Stimulated activated naive CD8-positive, alpha-beta T cell treated with anti-CD3 and anti-CD28 coated beads, Interleukin-15, amount 100 ng/mL, for 72 hours (primary cell): ENCODE measurements around the gene ABO.
"Not testable (repeated sequence)": the region's sequence is repeated elsewhere in the genome, so short reads cannot be mapped to it uniquely, and the experiment has no call there.

Source experiments
- ATAC-seq: fragments of 150-1000 bp; cut with Tn5 transposase; 2 replicates; pipeline ENCODE4 v1.10.0; 2021; ENCODE audit warnings: mild to moderate bottlenecking, moderate library complexity
- DNase-seq, 2 donors: peaks; one replicate each; pipeline ENCODE4 v3.0.0; 2021 to 2022
- H3K27ac Mint-ChIP-seq, 2 donors: one replicate each; pipeline ENCODE4 v1.8.0; 2022; ENCODE audit warnings: mild to moderate bottlenecking in 2 of 2, mixed read lengths in 2 of 2, moderate library complexity in 2 of 2
- H3K27me3 Mint-ChIP-seq: one replicate; pipeline ENCODE4 v1.8.0; 2022; ENCODE audit warnings: mixed read lengths
- H3K4me1 Mint-ChIP-seq: one replicate; pipeline ENCODE4 v1.8.0; 2022; ENCODE audit warnings: mild to moderate bottlenecking, mixed read lengths
- H3K4me3 Mint-ChIP-seq, 2 donors: one replicate each; pipeline ENCODE4 v1.8.0; 2022; ENCODE audit warnings: mild to moderate bottlenecking in 2 of 2, mixed read lengths in 2 of 2, moderate library complexity in 1 of 2
- H3K9me3 Mint-ChIP-seq, 2 donors: one replicate each; pipeline ENCODE4 v1.8.0; 2022; ENCODE audit warnings: mixed read lengths in 2 of 2

The ABO gene

GRCh38 chr9:133258061-133259015, 16.7 kb downstream of the ABO start:
- Mint-ChIP-seq H3K27ac (no peak overlapping the region), H3K27me3 (no peaks in the 10 kb centered on the region), H3K4me3 (no peak overlapping the region), H3K4me1 (no peaks in the 10 kb centered on the region), H3K9me3 (no peaks in the 10 kb centered on the region)
- ATAC-seq = no peak
- no peak for DNase-seq

- DNase-seq = no peak
- Mint-ChIP-seq H3K27me3 (no peaks in the 10 kb centered on the region), H3K27ac (no peak overlapping the region), H3K9me3 (no peaks in the 10 kb centered on the region), H3K4me1 (no peaks in the 10 kb centered on the region), H3K4me3 (no peak overlapping the region)
- no peak for ATAC-seq
Observed at GRCh38 chr9:133257465-133257956, 17.5 kb downstream of the ABO start.

GRCh38 chr9:133256686-133257091, 18.3 kb downstream of the ABO start:
- Mint-ChIP-seq H3K27me3 (no peaks in the 10 kb centered on the region), H3K27ac (peak overlapping the region in 1 of 2 donors; percentile 27), H3K4me1 (no peaks in the 10 kb centered on the region), H3K9me3 (no peaks in the 10 kb centered on the region), H3K4me3 (no peak overlapping the region)
- no peak for DNase-seq
- no peak for ATAC-seq

- Mint-ChIP-seq H3K4me1 (no peaks in the 10 kb centered on the region), H3K27me3 (no peaks in the 10 kb centered on the region), H3K27ac (no peak overlapping the region), H3K9me3 (no peaks in the 10 kb centered on the region), H3K4me3 (no peak overlapping the region)
- ATAC-seq = no peak
- no peak for DNase-seq
Observed at GRCh38 chr9:133256136-133256461, 18.9 kb downstream of the ABO start.

GRCh38 chr9:133255371-133256135, 19.4 kb downstream of the ABO start:
- H3K4me3 Mint-ChIP-seq = no peak overlapping the region
- H3K4me1 Mint-ChIP-seq = no peaks in the 10 kb centered on the region
- ATAC-seq = no peak
- no peaks in the 10 kb centered on the region for H3K9me3 Mint-ChIP-seq
- no peak overlapping the region for H3K27ac Mint-ChIP-seq
- no peak for DNase-seq
- H3K27me3 Mint-ChIP-seq = no peaks in the 10 kb centered on the region

GRCh38 chr9:133254471-133254870, 20.5 kb downstream of the ABO start:
- no peak for ATAC-seq
- no peak for DNase-seq
- no peak overlapping the region for H3K4me3 Mint-ChIP-seq
- H3K4me1 Mint-ChIP-seq = no peaks in the 10 kb centered on the region
- peaks cover 6% of the 10 kb centered on the region for H3K27me3 Mint-ChIP-seq
- H3K27ac Mint-ChIP-seq = no peak overlapping the region
- H3K9me3 Mint-ChIP-seq = no peaks in the 10 kb centered on the region

- Mint-ChIP-seq H3K4me3 (no peak overlapping the region), H3K27me3 (peaks cover 10% of the 10 kb centered on the region), H3K4me1 (no peaks in the 10 kb centered on the region), H3K27ac (no peak overlapping the region), H3K9me3 (no peaks in the 10 kb centered on the region)
- ATAC-seq (no peak), DNase-seq (no peak)
Observed at GRCh38 chr9:133253268-133253667, 21.7 kb downstream of the ABO start.

- no peak for ATAC-seq
- Mint-ChIP-seq H3K4me3 (no peak overlapping the region), H3K4me1 (no peaks in the 10 kb centered on the region), H3K27ac (no peak overlapping the region), H3K9me3 (no peaks in the 10 kb centered on the region), H3K27me3 (peaks cover 10% of the 10 kb centered on the region)
- no peak for DNase-seq
Observed at GRCh38 chr9:133252301-133253020, 22.5 kb downstream of the ABO start.

GRCh38 chr9:133251773-133252172, 23.2 kb downstream of the ABO start:
- no peak for DNase-seq
- no peak overlapping the region for H3K4me3 Mint-ChIP-seq
- no peaks in the 10 kb centered on the region for H3K4me1 Mint-ChIP-seq
- no peak for ATAC-seq
- H3K27me3 Mint-ChIP-seq = peaks cover 15% of the 10 kb centered on the region
- no peaks in the 10 kb centered on the region for H3K9me3 Mint-ChIP-seq
- H3K27ac Mint-ChIP-seq = no peak overlapping the region

- not testable (repeated sequence) for H3K27ac Mint-ChIP-seq, DNase-seq, H3K4me3 Mint-ChIP-seq, ATAC-seq, H3K9me3 Mint-ChIP-seq, H3K4me1 Mint-ChIP-seq
- peaks cover 15% of the 10 kb centered on the region for H3K27me3 Mint-ChIP-seq
Observed at GRCh38 chr9:133251221-133251620, 23.8 kb downstream of the ABO start.

GRCh38 chr9:133250741-133251170, 24.2 kb downstream of the ABO start:
- no peak for ATAC-seq
- peaks cover 15% of the 10 kb centered on the region for H3K27me3 Mint-ChIP-seq
- H3K4me1 Mint-ChIP-seq = no peaks in the 10 kb centered on the region
- no peak overlapping the region for H3K27ac Mint-ChIP-seq
- H3K9me3 Mint-ChIP-seq = no peaks in the 10 kb centered on the region
- H3K4me3 Mint-ChIP-seq = no peak overlapping the region
- no peak for DNase-seq

GRCh38 chr9:133249337-133249736, 25.7 kb downstream of the ABO start:
- Mint-ChIP-seq H3K9me3 (no peaks in the 10 kb centered on the region), H3K27me3 (peaks cover 15% of the 10 kb centered on the region), H3K27ac (no peak overlapping the region), H3K4me1 (no peaks in the 10 kb centered on the region), H3K4me3 (no peak overlapping the region)
- ATAC-seq (no peak), DNase-seq (no peak)

- Mint-ChIP-seq H3K27me3 (peaks cover 15% of the 10 kb centered on the region), H3K4me3 (no peak overlapping the region), H3K27ac (peak overlapping the region in 1 of 2 donors; percentile 64), H3K4me1 (no peaks in the 10 kb centered on the region), H3K9me3 (no peaks in the 10 kb centered on the region)
- DNase-seq (no peak), ATAC-seq (no peak)
Observed at GRCh38 chr9:133248726-133249295, 26.2 kb downstream of the ABO start.

- no peak overlapping the region for H3K4me3 Mint-ChIP-seq
- no peak overlapping the region for H3K27ac Mint-ChIP-seq
- no peak for ATAC-seq
- H3K27me3 Mint-ChIP-seq = peaks cover 15% of the 10 kb centered on the region
- DNase-seq = no peak
- H3K9me3 Mint-ChIP-seq = no peaks in the 10 kb centered on the region
- H3K4me1 Mint-ChIP-seq = no peaks in the 10 kb centered on the region
Observed at GRCh38 chr9:133247632-133248031, 27.4 kb downstream of the ABO start.

GRCh38 chr9:133246991-133247390, 28.0 kb downstream of the ABO start:
- ATAC-seq (no peak), DNase-seq (no peak)
- Mint-ChIP-seq H3K4me3 (no peak overlapping the region), H3K9me3 (no peaks in the 10 kb centered on the region), H3K27me3 (peaks cover 15% of the 10 kb centered on the region), H3K4me1 (no peaks in the 10 kb centered on the region), H3K27ac (peak overlapping the region in 1 of 2 donors; percentile 13)
